Measurements from ENCODE around the gene TSHR.

- TF ChIP-seq CTCF (IDR thresholded peaks at IDR 0.05; ENCODE audit: insufficient read depth, low read depth, low read length) (no peak), EZH2 (IDR thresholded peaks at IDR 0.05; ENCODE audit: insufficient read depth, low read length) (no peak)
Measured at GRCh38 chr14:80933282-80933681, 22.1 kb upstream of the TSHR start.

Data from astrocyte (in vitro differentiated cells and primary cell).